HG02678 (cell line): ENCODE results near the gene ZSWIM6.

ENCODE experiments used
- ATAC-seq: cut with Tn5 transposase; IDR thresholded peaks from one replicate; pipeline ENCODE4 v1.9.1; 2021; ENCODE audit warnings: mild to moderate bottlenecking, moderate library complexity; ENCODE audit not compliant: unreplicated experiment

Gene ZSWIM6

DNA sequence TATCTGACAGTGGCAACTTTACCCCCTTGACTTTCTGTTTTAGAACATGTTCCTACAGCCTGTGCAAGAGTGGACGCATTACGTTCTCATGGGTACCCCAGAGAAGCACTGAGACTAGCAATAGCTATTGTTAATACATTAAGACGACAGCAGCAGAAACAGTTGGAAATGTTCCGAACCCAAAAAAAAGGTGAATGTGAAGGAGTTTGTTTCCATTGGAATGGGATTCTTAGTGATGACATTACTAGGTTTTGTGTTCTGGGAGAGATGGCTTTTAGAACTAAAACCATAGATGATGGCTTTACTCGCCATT lies 194.1 kb downstream of the ZSWIM6 start:
- no peak for ATAC-seq

DNA sequence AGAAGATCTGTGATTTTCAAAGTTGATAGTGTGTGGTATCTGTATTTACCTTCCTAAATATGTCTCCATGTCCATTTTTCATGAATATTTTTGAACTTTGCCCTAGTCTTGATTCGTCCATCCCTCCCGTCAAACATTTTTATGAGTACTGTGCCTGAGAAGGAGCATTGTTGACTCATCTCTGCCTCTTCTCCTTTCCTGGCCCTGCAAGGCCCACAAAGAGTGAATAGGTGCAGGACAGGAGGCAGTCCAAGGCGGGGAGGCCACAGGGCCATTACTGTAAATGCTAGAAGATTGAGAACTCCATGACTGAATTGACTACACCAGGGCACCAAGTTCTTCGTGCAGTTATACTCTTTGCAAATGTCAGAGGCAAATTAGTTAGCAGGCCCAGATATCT lies 200.9 kb downstream of the ZSWIM6 start:
- ATAC-seq: no peak

DNA sequence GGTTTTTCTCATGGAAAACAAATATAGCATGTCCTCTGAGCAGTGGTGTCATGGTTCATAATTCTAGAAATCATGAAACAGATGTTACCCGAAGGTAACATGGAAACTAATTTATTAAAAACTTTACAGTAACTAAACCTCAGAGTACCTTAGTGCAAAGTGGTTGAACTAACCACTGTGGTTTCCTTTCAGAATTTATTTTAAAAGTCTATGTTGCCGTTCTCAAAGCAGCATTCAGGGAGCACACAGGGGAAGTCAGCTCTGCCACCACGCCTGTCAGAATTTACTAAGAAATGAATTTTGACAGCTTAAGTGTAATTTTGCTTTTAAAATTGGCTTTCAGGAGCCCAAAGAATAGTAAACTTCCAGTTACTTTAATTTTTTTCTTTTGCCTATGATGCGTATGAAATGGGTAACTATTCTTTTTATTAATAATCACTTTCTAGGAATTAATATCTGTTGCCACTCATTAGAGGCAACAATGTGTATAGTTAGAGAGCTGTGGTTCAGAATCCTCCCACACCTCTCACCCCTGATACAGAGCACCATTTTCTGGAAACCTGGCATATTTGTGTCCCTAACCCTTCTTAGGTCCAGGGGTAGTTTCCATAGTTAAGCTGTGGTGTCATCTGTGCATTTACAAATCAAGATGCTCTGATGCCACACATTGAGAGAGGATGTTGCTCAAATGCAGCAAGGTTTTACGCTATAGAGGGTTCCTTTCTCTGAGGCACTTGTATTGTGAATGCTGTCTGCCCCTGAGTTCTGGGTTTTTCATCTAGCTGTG lies 202.6 kb downstream of the ZSWIM6 start:
- peak; percentile 87 for ATAC-seq

DNA sequence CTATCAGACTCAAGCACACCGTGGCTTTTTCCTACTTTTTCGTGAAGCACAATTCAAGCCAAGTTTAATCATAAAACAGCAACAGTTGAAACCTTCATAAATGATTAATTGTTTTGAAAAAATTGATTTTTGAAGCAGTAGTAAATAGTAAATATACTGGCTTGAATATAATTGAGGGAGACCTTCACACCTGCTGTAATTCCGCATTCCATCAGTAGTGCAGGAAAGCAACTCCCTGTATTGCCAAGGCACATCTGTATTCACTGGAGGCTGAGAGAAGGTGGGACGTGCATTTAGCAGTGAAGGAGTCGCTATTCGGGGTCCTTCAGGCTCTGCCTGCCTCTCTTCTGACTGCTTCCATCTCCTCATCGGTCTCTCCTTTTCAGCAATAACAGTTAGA lies 203.8 kb downstream of the ZSWIM6 start:
- ATAC-seq: no peak

DNA sequence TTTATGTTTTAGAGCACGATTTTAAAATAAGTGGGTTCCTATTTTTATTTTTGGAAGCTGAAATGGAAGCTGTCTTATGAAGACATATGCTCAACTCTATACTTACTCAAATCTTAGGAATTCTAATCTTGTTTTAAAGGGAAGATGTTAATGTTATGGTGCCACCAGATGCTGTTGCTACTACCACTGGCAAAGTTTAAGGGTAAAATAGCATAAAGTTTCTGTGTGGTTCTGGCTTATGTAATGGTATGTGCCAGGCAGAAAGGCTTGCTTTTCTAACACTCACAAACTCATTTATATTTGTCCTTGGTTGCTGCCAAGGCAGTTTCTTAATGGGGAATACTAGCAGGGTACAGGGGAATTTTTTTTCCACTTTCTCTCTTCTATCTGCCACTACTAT lies 204.9 kb downstream of the ZSWIM6 start:
- ATAC-seq: no peak

DNA sequence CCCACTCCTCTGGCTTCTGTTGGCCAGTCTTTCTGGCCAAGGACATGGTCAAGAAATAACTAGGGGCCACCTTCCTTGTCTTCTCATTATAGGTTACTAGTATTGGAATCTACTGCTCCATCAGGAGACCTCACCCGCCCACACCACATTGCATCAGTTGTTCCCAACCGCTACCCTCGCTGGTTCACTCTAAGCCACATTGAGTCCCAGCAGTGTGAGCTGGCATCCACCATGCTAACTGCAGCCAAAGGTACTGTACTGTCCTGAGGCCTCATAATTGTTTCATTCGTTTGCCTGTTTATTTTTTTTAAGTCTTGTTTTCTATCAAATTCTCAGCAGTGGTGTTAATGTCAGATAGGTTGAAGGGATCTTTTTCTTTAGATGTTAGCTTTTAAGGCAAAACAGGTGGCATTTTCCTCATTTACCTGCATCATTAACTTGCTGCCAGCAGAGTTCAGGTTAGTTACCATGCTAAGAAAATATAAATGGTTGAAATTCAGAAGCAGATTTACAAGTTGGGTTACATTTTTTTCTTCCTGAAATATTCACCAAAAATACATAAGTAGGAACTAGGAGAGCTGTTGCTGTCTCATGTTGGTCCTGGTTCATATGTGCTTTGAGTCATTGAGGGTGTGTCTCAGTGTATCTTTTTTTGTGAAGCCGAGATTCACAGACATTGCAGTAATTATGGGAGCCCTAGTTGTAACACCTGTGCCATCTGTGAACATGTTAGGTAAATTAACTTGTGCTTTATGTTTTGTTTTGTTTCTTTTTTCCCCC lies 206.9 kb downstream of the ZSWIM6 start:
- ATAC-seq: no peak

DNA sequence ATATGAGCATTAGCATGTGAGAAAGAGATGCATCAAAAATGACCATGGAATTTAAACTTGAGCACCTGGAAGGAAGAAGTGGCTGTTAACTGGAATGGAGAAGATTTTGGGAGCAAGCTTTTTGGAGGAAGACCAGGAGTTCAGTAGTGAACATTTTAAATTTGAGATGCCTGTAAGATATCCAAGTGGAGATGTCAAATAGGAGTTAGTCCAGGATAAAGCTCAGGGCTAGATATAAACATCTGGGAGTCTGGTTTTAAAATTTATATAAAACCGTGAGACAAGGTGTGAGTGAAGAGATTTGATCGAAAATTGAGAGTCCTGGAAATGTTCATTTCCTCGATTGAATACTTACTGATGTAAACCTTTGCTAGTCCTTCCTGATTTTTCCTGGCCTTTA lies 217.5 kb downstream of the ZSWIM6 start:
- no peak for ATAC-seq

DNA sequence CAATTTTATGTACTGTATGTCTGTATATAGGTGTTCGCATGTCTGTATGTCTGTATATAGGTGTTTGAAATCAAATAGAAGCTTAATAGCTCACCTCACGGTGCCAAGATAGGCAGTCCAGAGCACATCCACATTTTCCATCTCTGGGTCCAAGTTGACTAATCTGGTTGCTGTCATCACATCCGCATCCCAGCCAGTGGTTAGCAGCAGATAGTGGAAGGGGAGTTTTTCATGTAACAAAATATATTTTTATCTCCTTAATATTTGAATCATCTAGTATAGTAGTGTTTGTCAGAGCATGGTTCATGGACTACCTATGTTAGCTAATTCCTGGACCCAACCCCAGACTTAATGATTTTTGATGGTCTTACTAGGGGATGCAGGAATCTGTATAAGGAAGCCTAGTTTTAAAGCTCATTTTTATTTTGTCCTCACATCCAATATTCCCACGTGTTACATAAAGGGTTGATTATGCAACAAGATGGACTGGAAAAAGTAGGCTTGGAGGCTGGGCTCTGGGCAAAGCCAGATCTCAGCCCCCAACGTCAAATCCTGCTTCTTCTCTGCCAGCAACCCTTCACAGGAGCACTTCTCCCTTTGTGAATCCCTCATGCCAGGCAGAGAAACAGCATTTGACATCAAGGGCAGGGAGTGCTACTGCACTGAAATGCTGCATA lies 219.7 kb downstream of the ZSWIM6 start:
- no peak for ATAC-seq

DNA sequence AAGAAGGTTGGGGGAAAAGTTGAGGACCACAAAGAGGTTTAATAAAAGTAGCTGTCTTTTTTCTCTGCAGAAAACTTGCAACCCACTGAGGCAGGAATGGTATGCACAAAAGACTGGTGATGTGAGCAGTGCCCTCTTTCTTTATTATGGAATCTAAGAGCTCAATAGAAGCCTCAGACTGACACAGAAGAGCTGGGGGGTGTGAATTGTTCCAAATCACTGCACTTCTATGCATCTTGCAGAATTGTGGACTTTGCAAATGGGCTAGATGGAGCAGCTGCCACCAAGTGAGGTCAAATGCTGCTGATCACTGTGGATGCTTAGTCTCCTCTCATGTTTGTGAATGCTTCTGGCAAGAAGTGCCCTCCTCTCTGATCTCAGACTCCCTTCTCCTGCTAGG lies 227.1 kb downstream of the ZSWIM6 start:
- no peak for ATAC-seq

DNA sequence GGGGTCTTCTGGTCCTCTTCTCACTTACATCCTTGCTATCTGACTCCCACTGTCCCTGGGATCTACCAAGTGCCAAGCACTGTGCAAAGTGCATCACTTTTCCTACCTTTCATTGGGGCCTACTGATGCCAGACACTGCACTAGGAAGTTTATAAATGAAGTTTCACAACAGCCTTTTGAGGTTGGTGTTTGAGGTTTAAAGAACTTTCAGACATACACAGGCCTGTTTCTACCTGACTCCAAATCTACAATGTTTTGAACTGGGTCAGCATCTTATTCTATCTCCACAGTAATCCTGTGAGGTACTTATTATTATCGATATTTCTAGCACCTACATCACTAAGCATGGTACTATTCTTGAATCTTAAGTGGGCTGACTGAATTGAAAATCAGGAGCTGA lies 227.7 kb downstream of the ZSWIM6 start:
- ATAC-seq: no peak

DNA sequence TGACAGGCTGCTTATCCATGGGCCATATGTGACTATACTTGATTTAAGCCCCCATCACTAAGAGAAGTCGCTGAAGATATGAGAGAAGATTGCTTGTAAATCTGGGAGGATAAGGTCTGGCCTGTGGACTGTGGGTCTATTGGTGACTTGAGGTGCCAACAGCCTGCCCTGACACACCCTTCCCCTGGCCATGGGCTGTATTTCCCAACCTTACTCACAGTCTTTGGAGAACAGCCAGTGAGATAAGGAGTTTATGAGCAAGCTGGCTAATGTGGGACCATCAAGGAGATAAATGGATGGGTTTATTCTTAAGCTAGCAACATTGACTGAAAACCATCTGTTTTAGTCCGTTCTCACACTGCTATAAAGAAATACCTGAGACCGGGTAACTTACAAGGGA lies 231.3 kb downstream of the ZSWIM6 start:
- no peak for ATAC-seq

DNA sequence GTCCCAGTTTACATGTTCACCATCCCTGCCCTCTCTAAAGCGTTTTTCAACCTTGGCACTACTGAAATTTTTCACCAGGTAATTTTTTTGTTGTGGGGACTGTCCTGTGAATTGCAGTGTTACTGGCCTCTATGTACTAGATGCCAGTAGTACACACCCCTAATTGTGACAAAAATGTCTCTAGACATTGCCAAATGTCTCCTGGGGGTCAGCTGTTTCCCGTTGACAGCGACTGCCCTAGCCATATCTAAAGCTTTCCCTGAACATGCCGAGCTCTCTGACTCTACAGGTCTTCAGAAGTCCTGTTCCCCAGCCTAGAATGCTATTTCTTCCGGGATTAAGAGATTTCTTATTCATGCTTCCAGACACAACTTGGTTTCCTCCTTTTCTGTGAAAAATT lies 235.3 kb downstream of the ZSWIM6 start:
- no peak for ATAC-seq

DNA sequence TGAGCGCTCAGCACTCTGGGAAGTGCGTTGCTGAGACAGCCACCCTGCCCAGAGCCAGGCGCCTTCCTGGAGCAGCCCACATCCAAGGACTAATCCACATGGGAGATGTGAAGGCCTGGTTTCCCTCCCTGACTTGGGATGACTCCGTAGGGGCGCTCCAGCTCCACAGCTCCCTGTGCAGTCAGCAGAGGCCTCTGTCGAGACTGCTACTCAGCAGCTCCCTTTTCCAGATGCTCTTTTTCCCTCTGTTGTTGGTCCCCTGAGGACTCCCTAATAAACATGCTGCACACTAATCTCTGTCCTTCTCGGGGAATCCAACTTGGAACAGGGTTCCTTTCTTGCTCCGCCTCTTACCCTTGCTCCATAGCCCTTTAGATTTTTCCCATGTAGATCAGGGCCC lies 237.3 kb downstream of the ZSWIM6 start:
- no peak for ATAC-seq

DNA sequence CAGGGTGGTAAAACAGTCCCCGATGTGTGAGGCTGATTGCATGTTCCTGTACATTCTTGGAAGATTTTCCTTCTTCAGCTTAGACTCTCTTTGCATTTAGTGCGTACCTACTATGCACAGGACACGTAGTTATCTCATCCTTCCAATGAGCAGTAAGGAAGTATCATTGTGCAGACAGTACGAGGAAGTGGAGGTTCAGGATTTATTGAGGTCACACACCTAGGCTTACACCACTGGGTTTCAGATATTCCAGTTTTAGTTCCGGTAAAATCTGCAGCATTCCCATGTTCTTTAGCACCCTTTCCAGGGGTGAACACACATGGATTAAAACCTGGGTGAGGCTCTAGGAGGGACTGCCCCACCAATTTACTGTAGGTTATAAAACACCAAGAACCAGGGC lies 238.7 kb downstream of the ZSWIM6 start:
- no peak for ATAC-seq

DNA sequence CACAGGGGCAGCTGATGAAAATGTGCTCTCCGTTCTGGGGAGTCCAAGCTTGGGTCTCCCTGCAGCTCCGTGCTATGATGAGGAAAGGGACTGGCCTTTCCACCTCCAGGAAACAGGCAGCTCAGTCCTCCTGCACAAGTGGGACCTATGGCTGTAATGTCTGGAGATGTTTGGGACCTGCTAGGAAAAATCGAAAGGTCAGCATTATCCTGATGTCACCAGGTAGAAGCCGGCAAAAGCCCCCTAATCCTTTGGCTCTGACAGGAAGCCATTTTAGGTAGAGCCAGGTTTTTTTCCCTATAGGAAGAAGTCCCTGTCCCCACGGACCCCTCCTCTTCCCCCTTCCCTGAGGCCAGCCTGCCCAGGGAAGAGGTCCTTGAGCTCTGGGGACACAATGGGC lies 240.9 kb downstream of the ZSWIM6 start:
- no peak for ATAC-seq

DNA sequence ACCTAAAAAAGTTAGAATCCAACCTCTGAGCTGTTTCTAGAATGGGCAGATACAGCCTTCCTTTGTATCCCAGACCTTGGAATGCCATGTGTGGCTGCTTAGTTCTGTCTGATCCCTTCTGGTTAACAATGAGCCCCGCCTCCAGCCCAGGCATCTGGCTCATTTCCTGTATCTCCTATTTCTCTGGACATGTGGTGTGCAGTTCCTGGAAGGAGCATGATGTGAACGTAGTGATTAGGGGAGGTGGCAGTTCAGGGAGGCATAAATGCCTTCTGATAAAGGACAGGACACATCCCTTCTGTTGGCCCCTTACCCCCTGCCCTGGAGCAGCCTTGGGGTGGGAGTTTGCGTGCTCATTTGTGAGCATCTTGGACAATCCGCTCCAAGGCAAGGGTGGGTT lies 243.0 kb downstream of the ZSWIM6 start:
- ATAC-seq: no peak

DNA sequence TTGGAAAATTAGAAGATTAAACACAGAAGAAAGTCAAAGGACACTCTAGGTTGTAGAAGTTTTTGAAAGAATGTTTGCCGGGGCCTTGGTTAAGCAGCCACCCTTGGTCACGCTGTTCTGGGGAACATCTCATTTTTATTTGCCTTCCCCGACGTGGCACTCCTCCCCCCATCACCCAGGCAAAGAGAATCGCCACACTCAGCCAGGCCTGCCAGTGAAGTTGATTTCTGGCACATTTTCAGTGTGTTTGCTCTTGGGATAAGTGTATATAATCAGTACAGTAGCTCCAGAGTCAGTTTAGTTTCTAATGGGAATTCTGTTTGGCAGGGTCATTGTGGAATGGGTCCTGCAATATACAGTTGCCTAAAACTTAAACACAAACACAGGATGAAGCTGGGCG lies 243.5 kb downstream of the ZSWIM6 start:
- no peak for ATAC-seq

DNA sequence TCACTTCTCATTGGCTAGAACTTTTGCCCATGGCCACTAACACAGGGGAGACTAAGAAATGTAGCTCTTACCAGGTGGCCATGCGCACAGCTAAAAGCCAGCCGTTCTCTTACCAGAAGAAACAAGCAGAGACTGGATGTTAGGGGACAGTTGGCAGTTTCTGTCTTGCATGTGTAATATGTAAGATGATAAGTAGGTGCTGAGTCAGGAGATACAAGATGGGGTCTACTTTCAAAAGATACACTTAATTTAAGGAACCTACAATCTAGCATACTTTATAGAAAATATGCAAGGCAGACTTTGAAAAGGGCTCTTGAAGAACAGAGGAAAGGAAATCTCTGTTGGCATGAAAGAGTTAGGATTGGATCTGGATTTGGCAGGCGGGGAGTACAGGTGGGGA lies 244.5 kb downstream of the ZSWIM6 start:
- no peak for ATAC-seq

DNA sequence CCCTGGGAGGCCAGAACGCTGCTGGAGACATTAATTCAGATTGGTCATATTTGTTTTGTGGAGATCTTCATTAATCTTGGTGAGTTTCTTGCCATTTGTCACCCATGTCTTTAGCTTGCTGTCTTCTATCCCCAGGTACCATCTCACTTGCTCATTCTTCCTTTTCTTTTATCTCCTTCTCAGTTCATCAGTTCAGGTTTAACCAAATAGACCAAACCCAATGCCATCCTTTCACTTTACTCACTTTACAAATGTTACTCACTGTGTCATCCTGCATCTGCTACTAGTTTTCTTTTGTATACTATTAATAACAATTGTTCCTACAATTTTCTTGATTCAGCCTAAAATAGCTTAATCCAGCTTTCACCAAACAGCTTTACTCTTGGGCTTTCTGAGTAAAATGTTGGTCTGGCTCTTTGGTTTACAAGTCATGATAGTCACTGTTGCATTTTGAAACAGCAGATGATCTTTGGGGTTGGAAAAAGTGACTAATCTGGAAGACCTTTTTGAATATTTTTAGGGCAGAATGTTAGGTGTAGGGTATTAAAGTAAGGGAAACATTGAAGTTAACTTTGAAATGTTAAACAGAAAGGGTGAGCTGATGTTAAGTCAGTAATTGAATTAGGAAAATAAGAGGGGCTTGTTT lies 246.9 kb downstream of the ZSWIM6 start:
- ATAC-seq: no peak

DNA sequence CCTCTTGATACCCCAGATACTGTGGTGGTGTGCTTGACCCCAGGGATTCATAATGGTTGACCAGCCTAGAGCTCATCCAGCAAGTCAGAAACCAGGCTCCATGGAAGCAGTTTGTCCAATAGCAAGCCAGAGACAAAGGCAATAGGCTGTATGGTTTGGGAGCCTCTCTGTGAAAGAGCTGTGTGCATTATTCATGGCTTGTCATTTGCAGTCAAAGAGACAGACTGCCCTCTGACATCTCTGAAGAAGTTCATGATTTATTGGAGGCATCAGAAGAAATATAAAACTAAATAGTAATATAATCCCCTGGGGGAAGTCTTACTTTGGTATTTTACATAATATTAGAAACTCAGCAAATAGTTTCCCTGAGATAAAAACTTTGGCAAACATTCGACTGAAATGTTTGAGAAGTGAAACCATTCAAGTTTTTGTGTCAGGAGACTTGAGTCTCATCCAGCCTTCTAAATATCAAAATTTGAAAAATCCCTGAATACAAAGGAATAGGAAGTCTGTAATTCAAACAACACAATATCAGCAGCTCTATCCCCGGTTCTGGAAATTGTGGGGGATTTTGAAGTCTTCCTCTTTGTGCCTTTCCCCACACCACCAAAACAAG lies 250.3 kb downstream of the ZSWIM6 start:
- no peak for ATAC-seq

DNA sequence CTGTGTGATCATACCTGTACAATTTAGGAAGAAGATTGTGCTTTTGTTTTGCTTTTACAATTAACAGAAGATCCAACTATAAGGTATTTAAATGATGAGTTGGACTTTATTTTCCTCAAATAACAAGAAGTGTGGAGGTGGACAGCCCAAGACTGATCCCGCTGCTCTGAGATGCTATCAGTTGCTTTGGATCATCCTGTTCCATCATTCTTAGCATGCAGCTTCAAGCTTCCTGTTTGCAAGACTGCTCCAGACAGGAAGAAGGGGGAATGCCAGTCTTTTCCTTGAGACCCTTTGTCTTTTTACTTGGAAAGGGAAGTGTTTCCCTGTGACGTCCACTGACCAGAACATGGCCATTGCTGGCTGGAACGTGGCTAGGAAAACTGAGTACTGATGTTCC lies 250.8 kb downstream of the ZSWIM6 start:
- no peak for ATAC-seq
